HCT116 (cell line): ENCODE data around the gene AGRP. TPM values are rescaled to one million over a fixed set of nuclear protein-coding genes. Genes with fewer than 3 reads are reported as not detected.

Experiments
- ATAC-seq: fragments of 200-7000 bp; cut with Tn5 transposase; 2 replicates; pipeline ENCODE4 v1.9.1; 2020; ENCODE audit warnings: mild to moderate bottlenecking, moderate library complexity
- BruUV-seq: library from RNA; stranded (reverse); fragments of 400-500 nt; replicated peaks from 2 replicates; lab custom pipeline; 2021; lab: Mats Ljungman, UMichigan
- CTCF ChIA-PET: fragments of 300-600 bp; sonication (Branson Sonifier 250); formaldehyde crosslinking; loops from one replicate; lab custom pipeline; 2021; ENCODE audit warnings: antibody characterized with exemption; lab: Charles Lee
- POLR2A ChIA-PET: fragments of 300-600, 350-600 bp; sonication (Branson Sonifier 250); formaldehyde crosslinking; loops from one replicate; lab custom pipeline; 2021; ENCODE audit warnings: antibody characterized with exemption; lab: Charles Lee
- RAD21 ChIA-PET, 2 experiments: fragments of 300-600 bp; sonication (Branson Sonifier 250); formaldehyde crosslinking; loops; one replicate each; lab custom pipeline; 2023; ENCODE audit warnings: low total read pairs in 2 of 2; ENCODE audit not compliant: uncharacterized antibody in 2 of 2, unreplicated experiment in 2 of 2, low non-redundant PET in 1 of 2; lab: Charles Lee
- DNase-seq: peaks from one replicate; pipeline ENCODE4 v3.0.0-alpha.2; 2010; ENCODE audit warnings: low read depth, low spot score
- H2AFZ ChIP-seq: fragments of 200-600 bp; shearing (Covaris generic), sonication (generic); 2 replicates; pipeline ENCODE4 v1.6.1; 2017; ENCODE audit warnings: low read depth, mixed run types, mixed read lengths, antibody characterized with exemption, low read length; ENCODE audit not compliant: poor library complexity, severe bottlenecking
- H3K27ac ChIP-seq: 2 replicates; pipeline ENCODE4 v1.5.1; 2012; ENCODE audit warnings: low read depth, low read length
- H3K27me3 ChIP-seq: fragments of 200-600 bp; sonication (generic); 2 replicates; pipeline ENCODE4 v1.6.1; 2016; ENCODE audit warnings: mixed run types, low read length, mixed read lengths; ENCODE audit not compliant: insufficient read depth
- H3K36me3 ChIP-seq, 2 experiments: fragments of 200-500 bp in 1 of 2; fragments of 200-600 bp in 1 of 2; sonication (Bioruptor generic) in 1 of 2; sonication (generic) in 1 of 2; 2 replicates each; pipeline versions ENCODE4 v1.5.1 to v1.6.1; 2014 to 2016; ENCODE audit warnings: low read length in 2 of 2, inconsistent platforms in 1 of 2, mixed read lengths in 1 of 2, mixed run types in 1 of 2; ENCODE audit not compliant: insufficient read depth in 2 of 2, control insufficient read depth in 1 of 2
- H3K4me1 ChIP-seq, 2 experiments: fragments of 200-600 bp in 1 of 2; sonication (generic) in 1 of 2; 2 replicates each; pipeline versions ENCODE4 v1.5.1 to v1.6.1; 2012 to 2017; ENCODE audit warnings: low read length in 2 of 2, inconsistent platforms in 1 of 2, mild to moderate bottlenecking in 1 of 2, mixed read lengths in 1 of 2, mixed run types in 1 of 2, moderate library complexity in 1 of 2; ENCODE audit not compliant: insufficient read depth in 2 of 2, control insufficient read depth in 1 of 2
- H3K4me2 ChIP-seq: fragments of 200-600 bp; sonication (generic); 2 replicates; pipeline ENCODE4 v1.6.1; 2017; ENCODE audit warnings: mixed run types, low read length, mixed read lengths
- H3K4me3 ChIP-seq, 2 experiments: fragments of 200-600 bp in 1 of 2; sonication (generic) in 1 of 2; replicated peaks in 1 of 2; 2 replicates each; pipeline ENCODE4 v1.5.1; 2011 to 2016; ENCODE audit warnings: low read length in 2 of 2, control low read depth in 1 of 2, low read depth in 1 of 2, mild to moderate bottlenecking in 1 of 2, mixed read lengths in 1 of 2, mixed run types in 1 of 2
- H3K79me2 ChIP-seq: fragments of 200-600 bp; sonication (generic); 2 replicates; pipeline ENCODE4 v1.6.1; 2017; ENCODE audit warnings: mild to moderate bottlenecking, mixed run types, low read length, moderate library complexity, mixed read lengths; ENCODE audit not compliant: insufficient read depth
- H3K9ac ChIP-seq: fragments of 200-600 bp; sonication (generic); 2 replicates; pipeline ENCODE4 v1.6.1; 2016; ENCODE audit warnings: low read length, mixed read lengths
- H3K9me2 ChIP-seq: fragments of 200-600 bp; sonication (generic), shearing (Covaris generic); 2 replicates; pipeline ENCODE4 v1.6.1; 2017; ENCODE audit warnings: mixed run types, mild to moderate bottlenecking, moderate library complexity; ENCODE audit not compliant: insufficient read depth
- H3K9me3 ChIP-seq, 2 experiments: fragments of 200-500 bp in 1 of 2; fragments of 200-600 bp in 1 of 2; sonication (Bioruptor generic) in 1 of 2; sonication (generic) in 1 of 2; 2 replicates each; pipeline ENCODE4 v1.6.1; 2014 to 2017; ENCODE audit warnings: low read length in 2 of 2, mixed read lengths in 2 of 2, inconsistent platforms in 1 of 2, low read depth in 1 of 2, mild to moderate bottlenecking in 1 of 2, mixed run types in 1 of 2, moderate library complexity in 1 of 2; ENCODE audit not compliant: control insufficient read depth in 1 of 2, insufficient read depth in 1 of 2
- H4K20me1 ChIP-seq: fragments of 200-600 bp; sonication (generic), shearing (Covaris generic); 2 replicates; pipeline ENCODE4 v1.6.1; 2017; ENCODE audit warnings: mixed run types, mild to moderate bottlenecking, moderate library complexity; ENCODE audit not compliant: insufficient read depth
- POLR2A ChIP-seq: IDR thresholded peaks from 2 replicates; pipeline ENCODE4 v1.7.0; 2011; ENCODE audit warnings: borderline replicate concordance; ENCODE audit not compliant: insufficient read depth, insufficient read length; ENCODE audit errors: extremely low read depth
- YY1 ChIP-seq: IDR thresholded peaks from 2 replicates; pipeline ENCODE4 v1.6.1; 2011; ENCODE audit warnings: low read length, low read depth, moderate library complexity, mild to moderate bottlenecking; ENCODE audit not compliant: insufficient replicate concordance; ENCODE audit errors: extremely low read depth
- ZFX ChIP-seq: fragments of 450-650 bp; IDR thresholded peaks from 2 replicates; pipeline ENCODE4 v1.6.1; 2017
- intact Hi-C: fragments of 100-400 bp; cut with micrococcal nuclease; formaldehyde crosslinking; loops from 2 replicates; pipeline ENCODE4 v1.10.0; 2022
- total RNA-seq: library from RNA; stranded (reverse); gene quantifications from one replicate; pipeline ENCODE4 v1.2.1, GENCODE V29; 2021; ENCODE audit not compliant: unreplicated experiment
- TF ChIP-seq, protein P1 (sequence below): IDR thresholded peaks from 2 replicates; pipeline ENCODE4 v1.6.1; 2011; ENCODE audit warnings: mild to moderate bottlenecking, low read length, moderate library complexity; ENCODE audit not compliant: insufficient replicate concordance; ENCODE audit errors: extremely low read depth
- TF ChIP-seq, protein P2 (sequence below): IDR thresholded peaks from 2 replicates; pipeline ENCODE4 v1.6.1; 2012
- TF ChIP-seq, protein P3 (sequence below), 3 experiments: fragments of 200-600 bp in 1 of 3; sonication (generic) in 1 of 3; IDR thresholded peaks in 2 of 3; conservative IDR thresholded peaks in 1 of 3; 2 replicates each; pipeline ENCODE4 v1.5.1; 2012 to 2017; ENCODE audit warnings: low read depth in 2 of 3, low read length in 2 of 3, antibody characterized with exemption in 1 of 3, borderline replicate concordance in 1 of 3, control low read depth in 1 of 3, mild to moderate bottlenecking in 1 of 3, mixed read lengths in 1 of 3, mixed run types in 1 of 3, moderate library complexity in 1 of 3; ENCODE audit not compliant: insufficient read depth in 1 of 3

Gene AGRP
- total RNA-seq, 1 experiment from 2014 or later = not detected

DNA sequence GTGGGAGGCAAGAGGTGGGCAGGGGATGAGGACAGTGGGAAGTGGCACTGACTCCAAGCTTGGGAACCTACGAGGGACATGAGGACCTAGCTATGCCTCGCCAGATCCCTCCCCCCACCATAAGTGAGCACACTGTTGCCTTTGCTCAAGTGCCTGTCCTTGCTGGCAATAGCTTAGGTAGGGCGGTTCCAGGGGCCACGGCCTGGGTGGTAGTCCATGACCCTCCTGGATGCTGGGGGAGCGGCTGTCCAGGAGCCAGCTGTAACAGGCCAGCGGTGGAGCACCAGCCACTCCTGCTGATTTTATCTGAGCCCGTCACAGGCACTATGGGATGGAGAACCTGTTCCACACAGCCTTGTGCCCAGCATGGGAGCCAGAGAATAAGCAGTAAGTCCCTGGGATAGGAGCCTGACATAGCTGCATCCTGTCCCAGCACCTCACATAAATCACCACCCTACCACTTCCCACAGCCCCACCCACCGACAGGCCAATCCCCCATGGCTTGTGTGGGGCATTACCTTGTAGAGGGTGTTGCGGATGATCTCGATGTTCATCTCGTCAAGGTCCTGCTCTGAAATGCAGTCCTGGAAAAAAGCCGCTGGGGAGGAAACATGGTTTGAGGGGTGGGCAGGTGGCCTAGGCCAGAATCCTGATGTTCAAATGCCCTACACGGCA lies 40.6 kb downstream of the AGRP start:
- no TSS peak for BruUV-seq
- H3K79me2 ChIP-seq = no peaks in the 10 kb centered on the region
- H3K9ac ChIP-seq = no peak overlapping the region
- ChIA-PET POLR2A (no interaction called here), RAD21 (interaction anchor here in 1 of 2 experiments (0.9 kb wide), 1 partner anchor 23 kb away, joined by 3 read pairs; no protein-coding TSS in a partner anchor), CTCF (interaction anchor here (1.9 kb wide), 1 partner anchor 11 kb away, joined by 5 read pairs; the partner anchor contains the start of gene HSD11B2)
- H3K4me3 ChIP-seq = no peak overlapping the region
- TF ChIP-seq, protein P1, sequence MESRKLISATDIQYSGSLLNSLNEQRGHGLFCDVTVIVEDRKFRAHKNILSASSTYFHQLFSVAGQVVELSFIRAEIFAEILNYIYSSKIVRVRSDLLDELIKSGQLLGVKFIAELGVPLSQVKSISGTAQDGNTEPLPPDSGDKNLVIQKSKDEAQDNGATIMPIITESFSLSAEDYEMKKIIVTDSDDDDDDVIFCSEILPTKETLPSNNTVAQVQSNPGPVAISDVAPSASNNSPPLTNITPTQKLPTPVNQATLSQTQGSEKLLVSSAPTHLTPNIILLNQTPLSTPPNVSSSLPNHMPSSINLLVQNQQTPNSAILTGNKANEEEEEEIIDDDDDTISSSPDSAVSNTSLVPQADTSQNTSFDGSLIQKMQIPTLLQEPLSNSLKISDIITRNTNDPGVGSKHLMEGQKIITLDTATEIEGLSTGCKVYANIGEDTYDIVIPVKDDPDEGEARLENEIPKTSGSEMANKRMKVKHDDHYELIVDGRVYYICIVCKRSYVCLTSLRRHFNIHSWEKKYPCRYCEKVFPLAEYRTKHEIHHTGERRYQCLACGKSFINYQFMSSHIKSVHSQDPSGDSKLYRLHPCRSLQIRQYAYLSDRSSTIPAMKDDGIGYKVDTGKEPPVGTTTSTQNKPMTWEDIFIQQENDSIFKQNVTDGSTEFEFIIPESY = no peak
- TF ChIP-seq, protein P2, sequence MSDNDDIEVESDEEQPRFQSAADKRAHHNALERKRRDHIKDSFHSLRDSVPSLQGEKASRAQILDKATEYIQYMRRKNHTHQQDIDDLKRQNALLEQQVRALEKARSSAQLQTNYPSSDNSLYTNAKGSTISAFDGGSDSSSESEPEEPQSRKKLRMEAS = no peak
- no peak for TF ChIP-seq ZFX
- TF ChIP-seq, protein P3, sequence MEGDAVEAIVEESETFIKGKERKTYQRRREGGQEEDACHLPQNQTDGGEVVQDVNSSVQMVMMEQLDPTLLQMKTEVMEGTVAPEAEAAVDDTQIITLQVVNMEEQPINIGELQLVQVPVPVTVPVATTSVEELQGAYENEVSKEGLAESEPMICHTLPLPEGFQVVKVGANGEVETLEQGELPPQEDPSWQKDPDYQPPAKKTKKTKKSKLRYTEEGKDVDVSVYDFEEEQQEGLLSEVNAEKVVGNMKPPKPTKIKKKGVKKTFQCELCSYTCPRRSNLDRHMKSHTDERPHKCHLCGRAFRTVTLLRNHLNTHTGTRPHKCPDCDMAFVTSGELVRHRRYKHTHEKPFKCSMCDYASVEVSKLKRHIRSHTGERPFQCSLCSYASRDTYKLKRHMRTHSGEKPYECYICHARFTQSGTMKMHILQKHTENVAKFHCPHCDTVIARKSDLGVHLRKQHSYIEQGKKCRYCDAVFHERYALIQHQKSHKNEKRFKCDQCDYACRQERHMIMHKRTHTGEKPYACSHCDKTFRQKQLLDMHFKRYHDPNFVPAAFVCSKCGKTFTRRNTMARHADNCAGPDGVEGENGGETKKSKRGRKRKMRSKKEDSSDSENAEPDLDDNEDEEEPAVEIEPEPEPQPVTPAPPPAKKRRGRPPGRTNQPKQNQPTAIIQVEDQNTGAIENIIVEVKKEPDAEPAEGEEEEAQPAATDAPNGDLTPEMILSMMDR (IDR thresholded peaks at IDR 0.05 in 2 of 3, conservative IDR thresholded peaks at IDR 0.05 in 1 of 3; ENCODE audit: borderline replicate concordance in 1 of 3, insufficient read depth in 1 of 3, low read depth in 2 of 3, low read length in 2 of 3) = no peak
- no peak for TF ChIP-seq YY1
- no peak for TF ChIP-seq POLR2A
- H3K9me2 ChIP-seq = no peaks in the 10 kb centered on the region
- H3K36me3 ChIP-seq = peaks cover 0 to 7% of the 10 kb centered on the region in 2 experiments; a peak in 1 of 4 replicates
- H3K4me1 ChIP-seq = peaks cover 0 to 3% of the 10 kb centered on the region in 2 experiments; a peak in 1 of 4 replicates
- DNase-seq = no peak
- no peak overlapping the region for H2AFZ ChIP-seq
- H3K9me3 ChIP-seq = no peaks in the 10 kb centered on the region
- no peak overlapping the region for H3K4me2 ChIP-seq
- no peaks in the 10 kb centered on the region for H4K20me1 ChIP-seq
- intact Hi-C loops = no loop called here
- no peaks in the 10 kb centered on the region for H3K27me3 ChIP-seq
- H3K27ac ChIP-seq = no peak overlapping the region
- ATAC-seq = no peak
